ENCODE data around the gene PDE1C.

- TF ChIP-seq CTCF (IDR thresholded peaks at IDR 0.05) (no peak), TCF12 (IDR thresholded peaks at IDR 0.05) (no peak)
Measured at GRCh38 chr7:31856337-31856736, 213.9 kb downstream of the PDE1C start.

Measured in SK-N-SH (cell line).